Stimulated activated CD4-positive, alpha-beta T cell treated with anti-CD3 and anti-CD28 coated beads, Interleukin-12 subunit alpha, Interleukin-12 subunit beta, amount 100 ng/mL, for 4 hours (primary cell): ENCODE results near the gene XPNPEP1.

Experiments used
- DNase-seq: peaks from one replicate; pipeline ENCODE4 v3.0.0-alpha.2; 2020

Gene XPNPEP1

DNA sequence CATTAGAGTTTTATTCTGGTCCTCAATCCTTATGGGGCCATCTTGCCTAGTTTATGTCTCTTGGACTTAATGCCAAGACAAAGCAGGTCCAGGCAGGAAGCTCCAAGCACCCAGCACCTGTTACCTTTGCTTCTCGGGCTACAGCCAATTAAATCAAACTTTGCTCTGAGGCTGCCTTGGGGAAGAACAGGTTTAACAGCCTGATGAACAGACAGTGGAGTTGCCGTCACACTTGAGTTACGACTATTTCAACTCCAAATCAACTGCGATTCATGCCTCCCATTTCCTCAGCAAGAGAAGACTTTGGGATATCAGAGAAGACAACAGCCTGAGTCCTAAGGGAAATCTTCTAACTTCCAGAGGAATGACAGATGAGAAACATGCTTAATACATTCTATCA is 62.2 kb downstream of the XPNPEP1 start:
- DNase-seq: no peak

DNA sequence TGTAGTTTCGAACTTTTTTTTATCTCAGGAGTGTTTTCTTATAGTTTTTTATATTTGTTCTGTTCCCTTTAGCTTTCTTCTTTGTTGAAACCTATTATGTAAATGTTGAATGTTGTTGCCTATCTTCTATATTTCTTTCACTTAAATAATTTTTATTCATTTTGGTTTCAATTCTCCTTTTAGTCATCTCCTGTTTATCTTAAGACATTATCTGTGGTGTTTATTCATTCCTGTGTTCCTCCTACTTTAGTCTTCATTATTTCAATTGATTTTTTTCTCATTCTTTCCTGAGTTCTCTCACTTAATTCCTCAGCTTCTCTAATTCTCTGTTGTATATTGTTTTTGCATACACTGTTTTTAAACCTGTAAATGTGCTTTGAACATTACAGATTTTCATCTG is 64.1 kb downstream of the XPNPEP1 start:
- DNase-seq: no peak

DNA sequence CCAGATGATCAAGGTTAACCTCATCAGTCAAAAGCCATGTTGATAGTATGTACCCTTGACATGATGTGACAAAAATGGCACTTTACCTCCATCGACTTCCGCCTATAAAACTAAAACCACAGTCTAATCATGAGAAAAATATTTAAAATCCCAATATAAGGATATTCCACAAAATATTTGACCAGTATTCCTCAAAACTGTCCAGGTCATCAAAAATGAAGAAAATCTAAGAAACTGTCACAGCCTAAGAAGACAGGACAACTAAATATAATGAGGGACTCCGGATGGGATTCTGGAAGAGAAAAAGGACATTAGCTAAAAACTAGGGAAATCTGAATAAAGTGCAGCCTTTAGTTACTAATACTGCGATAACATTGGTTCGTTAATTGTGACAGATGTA is 67.6 kb downstream of the XPNPEP1 start:
- no peak for DNase-seq

DNA sequence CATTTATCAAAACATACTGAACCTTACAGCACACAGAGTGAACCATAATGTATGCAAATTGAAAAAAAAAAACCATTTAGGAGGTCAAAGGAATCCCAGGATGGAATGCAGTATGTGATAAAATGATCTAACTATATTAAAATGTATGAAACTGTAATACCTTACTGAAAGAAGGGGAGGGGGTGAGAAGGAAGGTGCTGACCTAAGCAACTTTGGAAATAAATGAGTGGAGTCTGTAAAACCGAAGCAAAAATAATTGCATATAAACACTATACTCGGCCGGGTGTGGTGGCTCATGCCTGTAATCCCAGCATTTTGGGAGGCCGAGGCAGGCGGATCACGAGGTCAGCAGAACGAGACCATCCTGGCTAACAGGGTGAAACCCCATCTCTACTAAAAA is 69.4 kb downstream of the XPNPEP1 start:
- no peak for DNase-seq

DNA sequence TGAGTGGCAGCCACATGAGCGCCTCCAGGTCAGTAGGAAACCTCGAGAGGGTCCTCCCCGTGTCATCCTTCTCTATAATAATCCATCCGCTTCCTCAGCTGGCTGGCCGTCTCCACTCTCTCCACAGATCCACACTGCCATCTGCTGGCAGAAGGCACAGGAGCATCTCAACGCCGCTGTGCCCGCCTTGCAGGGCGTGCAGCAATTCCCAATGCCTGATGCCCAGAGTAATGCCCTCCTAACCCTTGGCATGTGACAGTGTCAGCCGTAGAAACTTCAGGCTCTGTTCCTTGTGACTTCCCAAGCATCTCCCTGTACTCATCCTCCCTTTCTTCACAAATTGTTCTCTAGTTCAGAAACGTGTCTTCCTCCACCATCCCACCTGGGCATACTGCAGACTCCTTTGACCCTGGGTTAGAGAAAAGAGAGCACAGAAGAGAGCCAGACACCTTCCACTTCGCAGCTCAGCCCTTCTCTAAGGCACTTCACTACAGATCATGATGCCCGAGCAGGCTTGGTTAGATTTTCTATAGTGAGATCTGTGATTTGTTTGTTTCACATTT is 70.8 kb downstream of the XPNPEP1 start:
- DNase-seq: peak; percentile 71

DNA sequence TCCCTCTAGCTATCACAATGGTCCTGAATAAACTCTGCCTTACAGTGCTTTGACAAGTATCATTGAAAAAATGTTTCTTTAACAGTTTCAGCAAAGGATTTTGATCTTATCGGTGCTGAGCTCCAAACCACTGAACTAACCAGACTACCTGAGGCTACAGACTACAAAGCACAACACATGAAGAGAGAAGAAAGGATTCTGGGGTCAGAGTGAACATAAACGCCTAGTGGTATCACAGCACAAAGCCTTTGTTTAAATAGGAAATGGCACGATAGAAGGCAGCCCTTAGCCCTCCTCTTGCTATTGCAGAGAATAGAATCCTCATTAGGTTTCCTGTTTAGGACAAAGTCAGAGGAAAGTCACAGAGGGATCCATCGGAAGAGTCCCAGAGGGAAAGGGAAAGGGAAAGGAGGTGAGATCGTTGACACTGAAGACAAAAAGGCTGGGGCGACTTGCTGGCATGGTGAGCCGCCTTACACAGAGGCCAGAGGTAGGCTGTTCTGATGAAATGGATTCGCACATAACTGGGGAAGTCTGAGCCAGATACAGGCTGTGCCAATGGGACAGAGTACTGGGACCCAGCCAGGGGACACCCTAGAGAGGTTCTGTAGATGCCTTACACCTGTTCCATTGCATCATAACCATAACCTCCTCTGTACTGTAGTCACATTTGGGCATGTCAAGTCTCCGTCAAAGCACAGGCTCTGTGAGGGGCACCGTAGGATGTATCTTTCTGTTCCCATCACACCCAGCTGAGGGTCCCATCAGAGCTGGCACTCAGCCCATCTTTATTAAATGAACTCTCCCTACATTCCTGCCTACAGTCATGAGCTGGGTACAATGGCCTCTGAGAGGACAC is 71.5 kb downstream of the XPNPEP1 start:
- DNase-seq: no peak

DNA sequence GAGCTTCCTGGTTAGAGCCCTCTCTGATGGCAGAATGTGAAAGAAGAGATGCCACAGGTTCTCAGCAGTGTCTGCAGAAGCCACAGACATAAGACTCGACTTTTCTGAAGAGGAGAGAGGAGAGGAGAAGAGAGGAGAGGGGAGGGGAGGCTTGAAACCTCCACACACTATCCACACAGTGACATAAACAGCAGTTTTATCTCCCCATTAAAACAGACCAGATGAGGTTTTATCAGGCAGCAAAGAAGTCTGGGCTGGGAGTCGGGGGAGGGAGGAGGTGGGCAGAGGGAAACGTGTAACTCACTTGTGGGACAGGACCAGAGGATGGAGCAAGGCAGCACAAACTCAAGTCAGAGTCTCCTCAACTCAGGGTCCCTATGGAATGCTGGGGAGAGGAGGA is 76.5 kb downstream of the XPNPEP1 start:
- no peak for DNase-seq

DNA sequence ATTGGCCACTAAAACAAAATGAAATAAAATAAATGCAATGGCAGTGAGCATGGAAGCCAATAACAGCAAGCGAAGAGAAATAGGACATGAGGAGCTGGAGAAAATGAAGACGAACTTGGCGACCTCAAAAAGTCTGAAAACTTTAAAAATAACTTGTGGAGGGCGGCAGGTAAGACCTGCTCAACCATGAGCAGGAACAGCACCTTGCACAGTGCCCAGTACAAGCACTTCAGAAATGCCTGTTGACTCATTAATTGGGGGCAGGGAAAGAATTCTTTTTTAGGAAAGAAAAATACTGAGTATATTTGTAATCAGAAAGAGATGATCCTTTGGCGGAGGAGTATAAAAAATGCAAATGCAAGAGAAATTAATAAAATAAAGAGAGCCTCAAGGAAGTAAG is 78.0 kb downstream of the XPNPEP1 start:
- no peak for DNase-seq

DNA sequence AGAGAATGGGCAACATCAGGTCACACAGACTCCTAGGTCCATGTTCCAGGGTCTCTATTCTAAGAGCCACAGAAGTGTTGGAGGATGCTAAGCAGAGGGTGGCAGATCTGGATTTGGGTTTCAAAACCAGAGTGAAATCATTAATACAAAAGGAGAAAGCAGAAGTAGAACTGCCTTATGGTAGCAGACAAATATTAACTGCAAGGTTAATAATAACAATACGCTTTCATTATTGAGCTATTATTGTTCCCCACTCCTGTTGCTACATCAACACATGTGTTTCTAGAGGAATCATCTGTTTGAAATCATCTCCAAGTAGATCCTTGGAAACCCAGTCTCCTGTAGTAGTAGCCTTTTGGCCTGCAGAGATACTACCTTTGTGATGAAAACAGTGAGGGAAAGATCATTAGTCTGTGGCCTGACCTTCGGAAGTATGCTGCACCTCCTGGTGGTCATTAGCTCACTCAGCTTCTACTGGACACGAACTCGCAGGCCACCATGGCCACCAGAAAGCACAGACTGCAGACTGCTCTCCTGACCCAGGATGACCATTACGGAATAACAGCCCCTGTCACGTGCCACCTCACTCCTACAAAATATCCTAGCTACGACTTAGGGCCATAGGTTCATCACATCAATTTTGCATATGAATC is 84.6 kb downstream of the XPNPEP1 start:
- no peak for DNase-seq

DNA sequence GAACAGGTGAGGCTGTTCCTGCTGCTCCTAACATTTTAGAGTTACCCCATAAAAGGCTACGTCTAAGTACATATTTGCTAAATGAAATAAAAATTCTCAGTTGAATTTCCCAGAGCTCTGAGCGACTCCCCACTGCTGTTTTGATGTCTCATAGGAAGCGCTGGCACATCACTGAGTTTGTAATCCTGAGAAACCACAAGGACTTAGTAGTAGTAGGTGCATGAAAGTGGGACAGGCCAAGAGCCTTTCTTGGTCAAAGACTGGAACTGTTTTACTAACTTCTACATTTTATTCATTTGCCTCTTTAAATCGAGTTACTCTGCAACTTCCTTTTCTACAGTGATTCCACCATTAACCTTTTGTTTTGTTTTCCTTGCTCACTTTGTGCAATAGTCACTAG is 85.9 kb downstream of the XPNPEP1 start:
- no peak for DNase-seq

DNA sequence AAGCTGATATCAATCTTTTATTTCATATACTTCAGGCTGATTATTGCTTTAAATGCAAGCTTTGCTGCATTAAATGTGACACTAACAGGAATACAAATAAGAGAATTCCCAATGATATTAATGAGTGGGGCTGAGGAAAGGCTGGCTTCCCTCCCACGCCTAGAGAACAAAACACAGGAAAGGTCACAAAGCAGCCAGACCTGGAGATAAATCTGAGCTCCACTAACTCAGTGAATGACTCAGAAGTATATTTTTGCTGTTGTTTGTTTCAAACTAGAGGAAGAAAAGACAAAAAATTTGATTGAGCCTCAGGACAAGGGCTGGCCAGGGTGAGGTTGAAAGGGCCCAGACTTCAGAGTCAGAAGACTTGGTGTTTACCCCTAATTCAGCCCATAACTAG is 88.1 kb downstream of the XPNPEP1 start:
- DNase-seq: no peak

DNA sequence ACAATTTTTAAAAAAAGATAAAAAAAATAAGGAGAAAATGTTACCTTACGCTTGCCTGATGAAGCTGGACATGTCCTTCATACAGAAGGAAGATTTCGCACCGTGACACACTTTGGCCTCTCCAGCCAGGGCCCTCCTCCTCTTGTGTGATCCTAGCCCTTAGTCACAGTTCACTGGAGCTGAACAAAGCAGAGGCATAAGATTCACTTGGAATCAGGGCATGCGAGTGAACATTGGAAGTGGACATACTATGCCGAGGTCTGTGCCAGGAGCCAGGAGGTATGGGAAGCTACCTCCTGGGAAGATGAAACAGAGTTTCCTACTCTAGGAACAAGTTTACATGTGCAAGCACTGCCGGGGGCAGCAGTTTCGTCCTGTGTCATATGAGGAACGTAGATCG is 91.5 kb downstream of the XPNPEP1 start:
- DNase-seq: no peak

DNA sequence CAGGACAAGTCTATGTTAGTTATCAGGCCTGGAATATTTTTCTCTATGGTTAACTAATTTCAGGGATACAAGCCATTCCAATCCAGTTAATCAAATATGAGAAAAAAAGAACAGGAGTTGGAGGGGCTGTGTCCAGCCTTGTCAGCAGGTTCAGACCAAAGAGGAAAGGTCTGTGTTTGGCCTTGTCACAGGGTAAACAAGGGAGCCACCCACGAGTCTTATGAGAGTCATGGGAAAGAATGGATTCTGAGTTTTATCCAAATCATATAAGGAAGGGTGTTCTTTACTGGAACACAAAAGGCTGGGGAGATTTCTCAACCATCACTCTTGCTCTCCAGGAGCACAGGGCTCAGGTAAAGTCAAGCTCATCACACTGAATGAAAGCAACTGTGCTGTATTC is 99.1 kb downstream of the XPNPEP1 start:
- no peak for DNase-seq

DNA sequence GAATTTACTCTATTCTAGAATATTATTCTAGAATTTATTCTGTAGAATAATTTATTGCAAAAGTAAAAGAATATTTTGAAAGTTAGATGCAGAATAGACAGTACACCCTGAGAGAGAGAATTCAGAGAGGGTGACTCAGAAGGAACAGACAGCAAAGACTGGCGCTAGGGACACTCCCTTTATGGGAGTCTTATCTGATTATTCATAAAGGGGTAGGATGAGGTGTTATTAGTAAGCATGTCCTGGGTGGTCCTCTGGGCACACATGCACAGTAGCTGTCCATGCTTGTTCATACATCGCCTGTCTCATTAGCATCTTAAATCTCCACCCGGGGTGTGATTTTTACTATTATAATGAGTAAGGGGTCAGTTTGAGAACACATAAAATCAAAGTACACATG is 100.1 kb downstream of the XPNPEP1 start:
- no peak for DNase-seq

DNA sequence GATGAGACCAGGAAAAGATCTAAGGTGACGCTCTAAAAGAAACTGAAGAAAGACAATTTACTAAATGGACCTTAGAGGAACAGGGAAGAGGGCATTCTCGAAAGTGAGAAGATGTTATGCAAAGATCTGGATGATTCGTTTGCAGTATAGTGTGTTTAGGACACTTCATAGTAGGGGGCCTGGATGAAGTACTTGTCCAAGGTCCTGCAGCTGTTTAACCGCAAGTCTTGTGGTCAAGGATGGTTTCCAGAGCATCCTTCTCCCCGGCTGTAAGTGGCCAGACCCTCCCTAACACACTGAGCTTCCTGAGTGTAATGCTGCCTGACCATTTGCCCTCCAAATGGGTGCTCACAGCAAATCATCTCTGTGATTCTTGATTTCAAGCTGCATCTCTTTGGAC is 101.6 kb downstream of the XPNPEP1 start:
- DNase-seq: no peak

DNA sequence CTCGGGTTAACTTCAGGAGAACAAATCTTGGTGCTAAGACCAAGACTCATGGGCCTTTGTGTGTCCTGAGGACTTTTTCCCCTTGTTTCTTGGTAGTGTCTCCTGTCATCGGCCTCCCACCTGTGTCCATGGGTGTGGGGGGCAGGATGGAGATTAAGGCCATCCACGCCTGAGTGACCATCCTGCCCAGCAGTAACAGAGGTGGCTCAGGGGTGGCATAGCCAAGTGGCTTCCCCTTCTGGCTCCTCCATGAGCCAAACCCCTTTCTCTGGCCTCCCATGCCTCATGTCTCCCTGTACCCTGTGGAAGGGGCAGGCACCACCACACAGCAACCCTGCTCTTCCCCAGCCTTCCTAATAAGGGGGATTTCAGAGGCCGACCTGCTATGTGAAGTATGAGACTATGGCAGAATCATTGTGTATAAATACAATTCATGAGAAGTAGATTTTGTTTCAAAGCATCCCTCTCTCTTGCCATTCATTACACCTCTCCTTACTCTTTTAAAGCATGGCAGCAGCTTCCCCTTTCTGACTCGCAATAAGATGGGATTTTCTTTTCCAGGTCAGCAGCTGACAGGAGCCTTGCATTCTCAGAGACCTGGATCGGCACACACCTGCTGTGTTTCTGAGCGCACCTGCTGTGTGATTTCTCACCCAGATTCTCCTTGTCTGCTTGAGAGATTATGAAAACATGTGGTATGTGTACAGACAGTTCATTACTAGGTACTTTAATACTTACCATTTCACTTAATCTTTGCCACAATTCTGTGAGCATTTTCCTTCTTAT is 102.5 kb downstream of the XPNPEP1 start:
- DNase-seq: no peak

DNA sequence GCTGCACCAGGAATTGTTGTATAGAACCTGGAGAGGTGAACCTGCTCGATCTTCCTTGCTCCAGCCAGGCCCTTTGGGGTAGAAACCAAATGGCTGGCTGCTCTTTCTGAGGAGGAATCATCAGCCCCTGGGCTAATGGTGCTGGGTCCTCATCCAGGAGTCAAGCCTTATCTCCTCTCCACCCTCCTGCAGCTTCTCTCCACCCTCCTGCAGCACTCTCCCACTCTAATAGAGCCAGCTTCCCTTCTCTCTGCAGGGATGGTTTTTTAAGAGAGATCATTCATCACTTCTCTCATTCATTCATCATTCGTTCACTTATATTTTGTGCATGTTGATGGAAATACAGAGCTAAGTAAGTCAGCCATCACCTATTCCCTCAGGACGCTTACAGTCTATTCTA is 103.5 kb downstream of the XPNPEP1 start:
- no peak for DNase-seq
